ENCODE results near the gene NR1D2. TPM values are rescaled to one million over a fixed set of nuclear protein-coding genes. Genes with fewer than 3 reads are reported as not detected.
A peak's percentile ranks its signal among the peaks of the same experiment; 100 is the strongest.

NR1D2 gene
- total and polyA plus RNA-seq, 2 experiments from 2014 or later, result 6.6 to 20.7 TPM

DNA sequence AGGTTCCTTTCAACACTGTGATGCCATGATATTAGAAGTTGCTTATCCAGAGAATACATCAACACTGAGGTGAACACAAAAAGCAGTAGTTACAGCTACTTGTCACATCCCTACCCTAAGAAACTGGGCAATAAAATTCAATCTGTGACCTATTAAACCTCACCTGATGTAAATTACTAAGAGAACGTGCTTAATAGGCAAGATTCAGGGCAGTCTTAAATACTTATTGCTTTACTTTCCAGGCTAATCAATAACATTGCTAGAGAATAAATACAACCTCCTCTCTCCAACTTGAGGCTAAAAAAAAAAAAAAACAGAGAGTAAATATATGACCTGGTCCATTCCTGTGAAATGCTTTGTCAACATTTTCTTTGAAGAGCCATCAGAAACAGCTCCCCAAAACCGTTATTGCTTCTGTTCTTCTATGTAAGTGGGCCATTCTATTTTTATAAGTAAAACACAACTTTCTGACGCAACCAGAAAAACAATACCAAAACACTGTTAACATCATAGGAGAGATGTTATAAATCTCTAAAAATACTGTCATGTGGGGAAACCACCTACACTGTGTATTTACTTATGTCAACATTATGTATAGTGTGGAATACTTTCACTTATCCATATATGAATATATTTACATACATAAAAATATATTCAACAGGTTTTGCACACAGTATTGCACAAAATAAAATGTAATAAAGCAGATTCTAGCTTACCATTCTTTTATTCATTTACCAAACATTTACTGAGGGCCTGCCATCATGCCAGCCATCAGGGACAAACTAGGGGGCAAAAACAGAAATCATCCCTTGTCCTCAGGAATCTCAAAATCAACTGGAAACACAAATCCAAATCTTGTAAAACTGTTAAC lies 31.0 kb upstream of the NR1D2 start:
- peaks cover 19% of the 10 kb centered on the region for H3K36me3 ChIP-seq (ENCODE audit: insufficient read depth)
- H2AFZ ChIP-seq, result no peak overlapping the region
- H3K4me3 Mint-ChIP-seq, result no peak overlapping the region
- peaks cover 21% of the 10 kb centered on the region for H3K4me1 ChIP-seq (ENCODE audit: insufficient read depth)
- H3K4me1 Mint-ChIP-seq, result peaks cover 20% of the 10 kb centered on the region
- H3K9me2 ChIP-seq (ENCODE audit: insufficient read depth), result no peaks in the 10 kb centered on the region
- H3K27ac ChIP-seq (ENCODE audit: low read depth), result no peak overlapping the region
- H3K27ac Mint-ChIP-seq, result no peak overlapping the region; the same call in 1 of the 2 replicates
- H3K79me2 ChIP-seq (replicated peaks; ENCODE audit: insufficient read depth), result peaks cover 79% of the 10 kb centered on the region
- H3F3A ChIP-seq (replicated peaks; ENCODE audit: low read depth), result peaks cover 14% of the 10 kb centered on the region
- peaks cover 33% of the 10 kb centered on the region for H3K36me3 Mint-ChIP-seq (ENCODE audit: low read depth)
- ATAC-seq (no peak), DNase-seq (ENCODE audit: low spot score) (no peak)
- TF ChIP-seq ZNF331 (CRISPR knock-in tag; IDR thresholded peaks at IDR 0.05; ENCODE audit: low read depth), result no peak
- TF ChIP-seq EZH2phosphoT487 (IDR thresholded peaks at IDR 0.05; ENCODE audit: unreplicated experiment), result no peak
- no peak for TF ChIP-seq CREB1 (CRISPR knock-in tag; IDR thresholded peaks at IDR 0.05; ENCODE audit: low read depth)
- no peak for TF ChIP-seq POLR2AphosphoS5 (IDR thresholded peaks at IDR 0.05; ENCODE audit: low read depth)
- TF ChIP-seq, protein P1, sequence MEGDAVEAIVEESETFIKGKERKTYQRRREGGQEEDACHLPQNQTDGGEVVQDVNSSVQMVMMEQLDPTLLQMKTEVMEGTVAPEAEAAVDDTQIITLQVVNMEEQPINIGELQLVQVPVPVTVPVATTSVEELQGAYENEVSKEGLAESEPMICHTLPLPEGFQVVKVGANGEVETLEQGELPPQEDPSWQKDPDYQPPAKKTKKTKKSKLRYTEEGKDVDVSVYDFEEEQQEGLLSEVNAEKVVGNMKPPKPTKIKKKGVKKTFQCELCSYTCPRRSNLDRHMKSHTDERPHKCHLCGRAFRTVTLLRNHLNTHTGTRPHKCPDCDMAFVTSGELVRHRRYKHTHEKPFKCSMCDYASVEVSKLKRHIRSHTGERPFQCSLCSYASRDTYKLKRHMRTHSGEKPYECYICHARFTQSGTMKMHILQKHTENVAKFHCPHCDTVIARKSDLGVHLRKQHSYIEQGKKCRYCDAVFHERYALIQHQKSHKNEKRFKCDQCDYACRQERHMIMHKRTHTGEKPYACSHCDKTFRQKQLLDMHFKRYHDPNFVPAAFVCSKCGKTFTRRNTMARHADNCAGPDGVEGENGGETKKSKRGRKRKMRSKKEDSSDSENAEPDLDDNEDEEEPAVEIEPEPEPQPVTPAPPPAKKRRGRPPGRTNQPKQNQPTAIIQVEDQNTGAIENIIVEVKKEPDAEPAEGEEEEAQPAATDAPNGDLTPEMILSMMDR (conservative IDR thresholded peaks at IDR 0.05; ENCODE audit: low read depth in 2 of 2), result no peak
- TF ChIP-seq, protein P2, sequence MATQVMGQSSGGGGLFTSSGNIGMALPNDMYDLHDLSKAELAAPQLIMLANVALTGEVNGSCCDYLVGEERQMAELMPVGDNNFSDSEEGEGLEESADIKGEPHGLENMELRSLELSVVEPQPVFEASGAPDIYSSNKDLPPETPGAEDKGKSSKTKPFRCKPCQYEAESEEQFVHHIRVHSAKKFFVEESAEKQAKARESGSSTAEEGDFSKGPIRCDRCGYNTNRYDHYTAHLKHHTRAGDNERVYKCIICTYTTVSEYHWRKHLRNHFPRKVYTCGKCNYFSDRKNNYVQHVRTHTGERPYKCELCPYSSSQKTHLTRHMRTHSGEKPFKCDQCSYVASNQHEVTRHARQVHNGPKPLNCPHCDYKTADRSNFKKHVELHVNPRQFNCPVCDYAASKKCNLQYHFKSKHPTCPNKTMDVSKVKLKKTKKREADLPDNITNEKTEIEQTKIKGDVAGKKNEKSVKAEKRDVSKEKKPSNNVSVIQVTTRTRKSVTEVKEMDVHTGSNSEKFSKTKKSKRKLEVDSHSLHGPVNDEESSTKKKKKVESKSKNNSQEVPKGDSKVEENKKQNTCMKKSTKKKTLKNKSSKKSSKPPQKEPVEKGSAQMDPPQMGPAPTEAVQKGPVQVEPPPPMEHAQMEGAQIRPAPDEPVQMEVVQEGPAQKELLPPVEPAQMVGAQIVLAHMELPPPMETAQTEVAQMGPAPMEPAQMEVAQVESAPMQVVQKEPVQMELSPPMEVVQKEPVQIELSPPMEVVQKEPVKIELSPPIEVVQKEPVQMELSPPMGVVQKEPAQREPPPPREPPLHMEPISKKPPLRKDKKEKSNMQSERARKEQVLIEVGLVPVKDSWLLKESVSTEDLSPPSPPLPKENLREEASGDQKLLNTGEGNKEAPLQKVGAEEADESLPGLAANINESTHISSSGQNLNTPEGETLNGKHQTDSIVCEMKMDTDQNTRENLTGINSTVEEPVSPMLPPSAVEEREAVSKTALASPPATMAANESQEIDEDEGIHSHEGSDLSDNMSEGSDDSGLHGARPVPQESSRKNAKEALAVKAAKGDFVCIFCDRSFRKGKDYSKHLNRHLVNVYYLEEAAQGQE (IDR thresholded peaks at IDR 0.05; ENCODE audit: unreplicated experiment), result no peak
- TF ChIP-seq NANOG (IDR thresholded peaks at IDR 0.05; ENCODE audit: borderline replicate concordance), result no peak
- TF ChIP-seq ZNF114 (CRISPR knock-in tag; IDR thresholded peaks at IDR 0.05), result no peak
- TF ChIP-seq, protein P3, sequence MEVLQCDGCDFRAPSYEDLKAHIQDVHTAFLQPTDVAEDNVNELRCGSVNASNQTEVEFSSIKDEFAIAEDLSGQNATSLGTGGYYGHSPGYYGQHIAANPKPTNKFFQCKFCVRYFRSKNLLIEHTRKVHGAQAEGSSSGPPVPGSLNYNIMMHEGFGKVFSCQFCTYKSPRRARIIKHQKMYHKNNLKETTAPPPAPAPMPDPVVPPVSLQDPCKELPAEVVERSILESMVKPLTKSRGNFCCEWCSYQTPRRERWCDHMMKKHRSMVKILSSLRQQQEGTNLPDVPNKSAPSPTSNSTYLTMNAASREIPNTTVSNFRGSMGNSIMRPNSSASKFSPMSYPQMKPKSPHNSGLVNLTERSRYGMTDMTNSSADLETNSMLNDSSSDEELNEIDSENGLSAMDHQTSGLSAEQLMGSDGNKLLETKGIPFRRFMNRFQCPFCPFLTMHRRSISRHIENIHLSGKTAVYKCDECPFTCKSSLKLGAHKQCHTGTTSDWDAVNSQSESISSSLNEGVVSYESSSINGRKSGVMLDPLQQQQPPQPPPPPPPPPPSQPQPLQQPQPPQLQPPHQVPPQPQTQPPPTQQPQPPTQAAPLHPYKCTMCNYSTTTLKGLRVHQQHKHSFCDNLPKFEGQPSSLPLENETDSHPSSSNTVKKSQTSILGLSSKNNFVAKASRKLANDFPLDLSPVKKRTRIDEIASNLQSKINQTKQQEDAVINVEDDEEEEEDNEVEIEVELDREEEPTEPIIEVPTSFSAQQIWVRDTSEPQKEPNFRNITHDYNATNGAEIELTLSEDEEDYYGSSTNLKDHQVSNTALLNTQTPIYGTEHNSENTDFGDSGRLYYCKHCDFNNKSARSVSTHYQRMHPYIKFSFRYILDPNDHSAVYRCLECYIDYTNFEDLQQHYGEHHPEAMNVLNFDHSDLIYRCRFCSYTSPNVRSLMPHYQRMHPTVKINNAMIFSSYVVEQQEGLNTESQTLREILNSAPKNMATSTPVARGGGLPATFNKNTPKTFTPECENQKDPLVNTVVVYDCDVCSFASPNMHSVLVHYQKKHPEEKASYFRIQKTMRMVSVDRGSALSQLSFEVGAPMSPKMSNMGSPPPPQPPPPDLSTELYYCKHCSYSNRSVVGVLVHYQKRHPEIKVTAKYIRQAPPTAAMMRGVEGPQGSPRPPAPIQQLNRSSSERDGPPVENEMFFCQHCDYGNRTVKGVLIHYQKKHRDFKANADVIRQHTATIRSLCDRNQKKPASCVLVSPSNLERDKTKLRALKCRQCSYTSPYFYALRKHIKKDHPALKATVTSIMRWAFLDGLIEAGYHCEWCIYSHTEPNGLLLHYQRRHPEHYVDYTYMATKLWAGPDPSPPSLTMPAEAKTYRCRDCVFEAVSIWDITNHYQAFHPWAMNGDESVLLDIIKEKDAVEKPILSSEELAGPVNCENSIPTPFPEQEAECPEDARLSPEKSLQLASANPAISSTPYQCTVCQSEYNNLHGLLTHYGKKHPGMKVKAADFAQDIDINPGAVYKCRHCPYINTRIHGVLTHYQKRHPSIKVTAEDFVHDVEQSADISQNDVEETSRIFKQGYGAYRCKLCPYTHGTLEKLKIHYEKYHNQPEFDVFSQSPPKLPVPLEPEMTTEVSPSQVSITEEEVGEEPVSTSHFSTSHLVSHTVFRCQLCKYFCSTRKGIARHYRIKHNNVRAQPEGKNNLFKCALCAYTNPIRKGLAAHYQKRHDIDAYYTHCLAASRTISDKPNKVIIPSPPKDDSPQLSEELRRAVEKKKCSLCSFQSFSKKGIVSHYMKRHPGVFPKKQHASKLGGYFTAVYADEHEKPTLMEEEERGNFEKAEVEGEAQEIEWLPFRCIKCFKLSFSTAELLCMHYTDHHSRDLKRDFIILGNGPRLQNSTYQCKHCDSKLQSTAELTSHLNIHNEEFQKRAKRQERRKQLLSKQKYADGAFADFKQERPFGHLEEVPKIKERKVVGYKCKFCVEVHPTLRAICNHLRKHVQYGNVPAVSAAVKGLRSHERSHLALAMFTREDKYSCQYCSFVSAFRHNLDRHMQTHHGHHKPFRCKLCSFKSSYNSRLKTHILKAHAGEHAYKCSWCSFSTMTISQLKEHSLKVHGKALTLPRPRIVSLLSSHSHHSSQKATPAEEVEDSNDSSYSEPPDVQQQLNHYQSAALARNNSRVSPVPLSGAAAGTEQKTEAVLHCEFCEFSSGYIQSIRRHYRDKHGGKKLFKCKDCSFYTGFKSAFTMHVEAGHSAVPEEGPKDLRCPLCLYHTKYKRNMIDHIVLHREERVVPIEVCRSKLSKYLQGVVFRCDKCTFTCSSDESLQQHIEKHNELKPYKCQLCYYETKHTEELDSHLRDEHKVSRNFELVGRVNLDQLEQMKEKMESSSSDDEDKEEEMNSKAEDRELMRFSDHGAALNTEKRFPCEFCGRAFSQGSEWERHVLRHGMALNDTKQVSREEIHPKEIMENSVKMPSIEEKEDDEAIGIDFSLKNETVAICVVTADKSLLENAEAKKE (CRISPR knock-in tag; IDR thresholded peaks at IDR 0.05), result no peak
- TF ChIP-seq EZH2 (IDR thresholded peaks at IDR 0.05; ENCODE audit: low read depth, unreplicated experiment), result no peak
- no peak for TF ChIP-seq STAT1 (IDR thresholded peaks at IDR 0.05; ENCODE audit: unreplicated experiment)
- TF ChIP-seq, protein P4, sequence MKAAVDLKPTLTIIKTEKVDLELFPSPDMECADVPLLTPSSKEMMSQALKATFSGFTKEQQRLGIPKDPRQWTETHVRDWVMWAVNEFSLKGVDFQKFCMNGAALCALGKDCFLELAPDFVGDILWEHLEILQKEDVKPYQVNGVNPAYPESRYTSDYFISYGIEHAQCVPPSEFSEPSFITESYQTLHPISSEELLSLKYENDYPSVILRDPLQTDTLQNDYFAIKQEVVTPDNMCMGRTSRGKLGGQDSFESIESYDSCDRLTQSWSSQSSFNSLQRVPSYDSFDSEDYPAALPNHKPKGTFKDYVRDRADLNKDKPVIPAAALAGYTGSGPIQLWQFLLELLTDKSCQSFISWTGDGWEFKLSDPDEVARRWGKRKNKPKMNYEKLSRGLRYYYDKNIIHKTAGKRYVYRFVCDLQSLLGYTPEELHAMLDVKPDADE (IDR thresholded peaks at IDR 0.05), result no peak
- no peak for TF ChIP-seq JUNB (IDR thresholded peaks at IDR 0.05; ENCODE audit: unreplicated experiment)
- 0 out of 2 replicates have a peak overlapping the region, but pooled peaks have one; percentile 90 for H3K4me2 ChIP-seq
- H4K20me1 ChIP-seq (replicated peaks; ENCODE audit: insufficient read depth), result peaks cover 14% of the 10 kb centered on the region
- peaks cover 22% of the 10 kb centered on the region for H3K27me3 Mint-ChIP-seq (ENCODE audit: insufficient read depth, low read depth, poor library complexity)
- H3K9me3 Mint-ChIP-seq, result no peaks in the 10 kb centered on the region
- H3K4me3 ChIP-seq, result no peak overlapping the region
- H3K27me3 ChIP-seq (ENCODE audit: insufficient read depth), result peaks cover 10% of the 10 kb centered on the region
